GM23248 (cell line): Measurements from ENCODE around the gene GLI1. TPM values are rescaled to one million over a fixed set of nuclear protein-coding genes. Genes with fewer than 3 reads are reported as not detected.

Experiments
- DNase-seq: peaks from one replicate; pipeline ENCODE4 v3.0.0-alpha.2; 2015
- H2AFZ ChIP-seq: fragments of 200-600 bp; sonication (generic); 2 replicates; pipeline ENCODE4 v1.6.1; 2016; ENCODE audit warnings: antibody characterized with exemption
- H3F3A ChIP-seq: fragments of 200-600 bp; sonication (generic); 2 replicates; pipeline ENCODE4 v1.6.1; 2016; ENCODE audit warnings: mild to moderate bottlenecking, antibody characterized with exemption, mixed run types; ENCODE audit not compliant: insufficient read depth
- H3K27ac ChIP-seq: fragments of 200-600 bp; sonication (generic); 2 replicates; pipeline ENCODE4 v1.5.1; 2016; ENCODE audit warnings: mild to moderate bottlenecking
- H3K27me3 ChIP-seq: fragments of 200-600 bp; sonication (generic); replicated peaks from 2 replicates; pipeline ENCODE4 v1.6.1; 2016; ENCODE audit warnings: mild to moderate bottlenecking; ENCODE audit not compliant: insufficient read depth
- H3K36me3 ChIP-seq: fragments of 200-600 bp; sonication (generic); 2 replicates; pipeline ENCODE4 v1.6.1; 2016; ENCODE audit warnings: low read depth, mild to moderate bottlenecking
- H3K4me1 ChIP-seq: fragments of 200-600 bp; sonication (generic); 2 replicates; pipeline ENCODE4 v1.6.1; 2016; ENCODE audit warnings: mild to moderate bottlenecking; ENCODE audit not compliant: insufficient read depth
- H3K4me2 ChIP-seq: fragments of 200-600 bp; sonication (generic); one replicate; pipeline ENCODE4 v1.6.1; 2016; ENCODE audit warnings: mild to moderate bottlenecking; ENCODE audit not compliant: unreplicated experiment
- H3K4me3 ChIP-seq: fragments of 200-600 bp; sonication (generic); 2 replicates; pipeline ENCODE4 v1.5.1; 2016; ENCODE audit warnings: mild to moderate bottlenecking
- H3K79me2 ChIP-seq: fragments of 200-600 bp; sonication (generic); 2 replicates; pipeline ENCODE4 v1.6.1; 2016; ENCODE audit warnings: mild to moderate bottlenecking; ENCODE audit not compliant: insufficient read depth
- H3K9ac ChIP-seq: fragments of 200-600 bp; sonication (generic); 2 replicates; pipeline ENCODE4 v1.6.1; 2016; ENCODE audit warnings: mild to moderate bottlenecking
- H3K9me2 ChIP-seq: fragments of 200-600 bp; sonication (generic); 2 replicates; pipeline ENCODE4 v1.6.1; 2016; ENCODE audit warnings: mixed run types, mild to moderate bottlenecking, moderate library complexity; ENCODE audit not compliant: insufficient read depth
- H3K9me3 ChIP-seq: fragments of 200-600 bp; sonication (generic); one replicate; pipeline ENCODE4 v1.6.1; 2017; ENCODE audit warnings: low read depth
- H4K20me1 ChIP-seq: fragments of 200-600 bp; sonication (generic); 2 replicates; pipeline ENCODE4 v1.6.0; 2016; ENCODE audit not compliant: insufficient read depth
- EZH2 ChIP-seq: fragments of 200-600 bp; sonication (generic); IDR thresholded peaks from 2 replicates; pipeline ENCODE4 v1.6.1; 2018; ENCODE audit warnings: antibody characterized with exemption, mild to moderate bottlenecking; ENCODE audit not compliant: insufficient read depth, poor library complexity, severe bottlenecking
- EZH2phosphoT487 ChIP-seq: fragments of 200-600 bp; sonication (generic); IDR thresholded peaks from 2 replicates; pipeline ENCODE4 v1.6.1; 2018; ENCODE audit warnings: antibody characterized with exemption, moderate library complexity, mild to moderate bottlenecking, low read depth; ENCODE audit not compliant: insufficient read depth
- WGBS, 2 experiments: methylation state at CpG; one replicate each; pipeline ENCODE4 v1.1.6; 2015 to 2017; ENCODE audit warnings: low lambda C conversion rate in 2 of 2, low coverage in 1 of 2; ENCODE audit errors: missing lambda C conversion rate in 2 of 2; 5-methylcytosine and 5-hydroxymethylcytosine counted together
- in situ Hi-C: fragments of 300-500 bp; cut with MboI; formaldehyde crosslinking; loops from 2 replicates; pipeline ENCODE4 v1.15.0; 2020
- polyA plus RNA-seq: library from polyadenylated mRNA; unstranded; fragments of >200 nt; fragmentation: Nextera tagmentation; extraction: Ambion mirVana; gene quantifications from 2 replicates; pipeline ENCODE4 v1.2.1, GENCODE V29; 2016
- total RNA-seq: library from RNA; depleted of rRNA; stranded (reverse); fragments of >200 nt; shearing (Covaris generic); gene quantifications from 2 replicates; pipeline ENCODE4 v1.2.3, GENCODE V29; 2014

GLI1 gene
- total and polyA plus RNA-seq, 2 experiments from 2014 or later, result 1.0 to 1.8 TPM

DNA sequence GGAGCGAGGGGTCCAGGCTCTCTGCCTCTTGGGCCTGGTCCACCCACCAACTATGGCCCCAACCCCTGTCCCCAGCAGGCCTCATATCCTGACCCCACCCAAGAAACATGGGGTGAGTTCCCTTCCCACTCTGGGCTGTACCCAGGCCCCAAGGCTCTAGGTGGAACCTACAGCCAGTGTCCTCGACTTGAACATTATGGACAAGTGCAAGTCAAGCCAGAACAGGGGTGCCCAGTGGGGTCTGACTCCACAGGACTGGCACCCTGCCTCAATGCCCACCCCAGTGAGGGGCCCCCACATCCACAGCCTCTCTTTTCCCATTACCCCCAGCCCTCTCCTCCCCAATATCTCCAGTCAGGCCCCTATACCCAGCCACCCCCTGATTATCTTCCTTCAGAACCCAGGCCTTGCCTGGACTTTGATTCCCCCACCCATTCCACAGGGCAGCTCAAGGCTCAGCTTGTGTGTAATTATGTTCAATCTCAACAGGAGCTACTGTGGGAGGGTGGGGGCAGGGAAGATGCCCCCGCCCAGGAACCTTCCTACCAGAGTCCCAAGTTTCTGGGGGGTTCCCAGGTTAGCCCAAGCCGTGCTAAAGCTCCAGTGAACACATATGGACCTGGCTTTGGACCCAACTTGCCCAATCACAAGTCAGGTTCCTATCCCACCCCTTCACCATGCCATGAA lies 11.5 kb downstream of the GLI1 start:
- H3K4me1 ChIP-seq, result no peaks in the 10 kb centered on the region
- in situ Hi-C loops, result no loop called here
- H3K27me3 ChIP-seq, result peaks cover 39% of the 10 kb centered on the region

DNA sequence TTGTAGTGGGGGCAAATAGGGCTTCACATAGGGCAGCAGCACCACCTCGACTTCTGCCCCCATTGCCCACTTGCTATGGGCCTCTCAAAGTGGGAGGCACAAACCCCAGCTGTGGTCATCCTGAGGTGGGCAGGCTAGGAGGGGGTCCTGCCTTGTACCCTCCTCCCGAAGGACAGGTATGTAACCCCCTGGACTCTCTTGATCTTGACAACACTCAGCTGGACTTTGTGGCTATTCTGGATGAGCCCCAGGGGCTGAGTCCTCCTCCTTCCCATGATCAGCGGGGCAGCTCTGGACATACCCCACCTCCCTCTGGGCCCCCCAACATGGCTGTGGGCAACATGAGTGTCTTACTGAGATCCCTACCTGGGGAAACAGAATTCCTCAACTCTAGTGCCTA lies 12.1 kb downstream of the GLI1 start:
- no peaks in the 10 kb centered on the region for H3K4me1 ChIP-seq
- H3K27ac ChIP-seq, result no peak overlapping the region
- H3K9me2 ChIP-seq, result no peaks in the 10 kb centered on the region
- H2AFZ ChIP-seq, result no peak overlapping the region
- DNase-seq, result no peak
- no peaks in the 10 kb centered on the region for H4K20me1 ChIP-seq
- H3K9ac ChIP-seq, result no peak overlapping the region
- peaks cover 44% of the 10 kb centered on the region for H3K27me3 ChIP-seq
- no peaks in the 10 kb centered on the region for H3F3A ChIP-seq
- in situ Hi-C loops, result no loop called here
- H3K36me3 ChIP-seq, result no peaks in the 10 kb centered on the region
- H3K4me2 ChIP-seq, result no peak overlapping the region
- H3K79me2 ChIP-seq, result no peaks in the 10 kb centered on the region
- H3K4me3 ChIP-seq, result no peak overlapping the region
- no peaks in the 10 kb centered on the region for H3K9me3 ChIP-seq
- TF ChIP-seq EZH2 (no peak), EZH2phosphoT487 (no peak)
- 65 to 68% methylated on average over 3 of the region's 3 CpGs for WGBS, 2 experiments

More for the DNA sequence above, 11.5 kb downstream of the GLI1 start:
- Histone ChIP-seq H3K79me2 (no peaks in the 10 kb centered on the region), H3K9me3 (no peaks in the 10 kb centered on the region), H4K20me1 (no peaks in the 10 kb centered on the region), H2AFZ (no peak overlapping the region), H3K36me3 (no peaks in the 10 kb centered on the region), H3K4me2 (no peak overlapping the region), H3K9ac (no peak overlapping the region), H3F3A (no peaks in the 10 kb centered on the region), H3K27ac (no peak overlapping the region), H3K4me3 (no peak overlapping the region), H3K9me2 (no peaks in the 10 kb centered on the region)
- DNase-seq, result no peak
- WGBS, 2 experiments, result 52 to 63% methylated on average over 4 of the region's 4 CpGs
- TF ChIP-seq EZH2 (no peak), EZH2phosphoT487 (no peak)

DNA sequence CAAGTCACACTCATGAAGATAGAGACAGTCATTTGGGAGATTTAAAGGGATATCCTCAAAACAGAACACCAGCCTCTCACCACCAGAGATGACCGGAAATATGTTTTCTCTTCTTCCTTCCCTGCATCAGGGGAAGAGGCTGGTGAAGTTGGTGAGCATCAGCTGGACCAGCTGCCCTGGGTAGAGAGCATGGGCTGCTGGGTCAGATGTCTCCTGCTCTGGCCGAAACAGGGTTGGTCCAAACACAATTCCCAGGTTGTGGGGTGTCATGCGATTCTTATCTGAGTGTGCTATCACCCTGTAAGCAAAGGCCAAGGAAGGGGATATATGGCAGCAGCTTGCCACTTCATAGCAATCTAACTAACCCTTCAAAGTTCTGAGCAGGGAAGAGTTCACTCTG lies 12.8 kb downstream of the GLI1 start:
- no peaks in the 10 kb centered on the region for H4K20me1 ChIP-seq
- WGBS, 2 experiments, result 79 to 82% methylated on average over 3 of the region's 3 CpGs
- H3K9me2 ChIP-seq, result no peaks in the 10 kb centered on the region
- H3K4me3 ChIP-seq, result no peak overlapping the region
- in situ Hi-C loops, result no loop called here
- H3K4me1 ChIP-seq, result no peaks in the 10 kb centered on the region
- H3F3A ChIP-seq, result no peaks in the 10 kb centered on the region
- H2AFZ ChIP-seq, result no peak overlapping the region
- TF ChIP-seq EZH2 (no peak), EZH2phosphoT487 (no peak)
- peaks cover 46% of the 10 kb centered on the region for H3K27me3 ChIP-seq
- no peak for DNase-seq
- H3K4me2 ChIP-seq, result no peak overlapping the region
- no peak overlapping the region for H3K27ac ChIP-seq
- no peaks in the 10 kb centered on the region for H3K79me2 ChIP-seq
- H3K9me3 ChIP-seq, result no peaks in the 10 kb centered on the region
- H3K36me3 ChIP-seq, result no peaks in the 10 kb centered on the region
- no peak overlapping the region for H3K9ac ChIP-seq

DNA sequence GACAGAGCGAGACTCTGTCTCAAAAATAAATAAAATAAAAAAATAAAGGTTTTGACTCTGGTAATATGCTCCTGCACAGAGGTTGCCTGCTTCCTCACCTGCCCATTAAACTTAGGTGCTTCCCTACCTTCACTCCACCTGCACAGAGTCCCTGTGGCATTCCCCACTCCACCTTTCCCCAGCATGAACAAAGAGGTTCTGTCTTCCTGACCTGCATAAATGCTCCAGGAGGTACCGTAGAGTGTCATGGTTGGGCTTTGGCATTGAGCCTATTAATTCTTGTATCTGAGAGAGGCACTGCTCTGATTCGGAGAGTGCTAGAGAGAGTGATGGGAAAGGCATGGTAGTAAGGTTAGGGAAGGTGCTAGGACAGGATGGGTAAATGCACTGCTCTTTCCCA lies 13.8 kb downstream of the GLI1 start:
- Histone ChIP-seq H3F3A (no peaks in the 10 kb centered on the region), H3K4me3 (no peak overlapping the region), H3K27ac (no peak overlapping the region), H3K27me3 (peaks cover 46% of the 10 kb centered on the region), H2AFZ (no peak overlapping the region), H3K4me1 (no peaks in the 10 kb centered on the region), H3K79me2 (no peaks in the 10 kb centered on the region), H3K9ac (no peak overlapping the region), H3K9me3 (no peaks in the 10 kb centered on the region), H3K4me2 (no peak overlapping the region), H3K36me3 (no peaks in the 10 kb centered on the region), H4K20me1 (no peaks in the 10 kb centered on the region), H3K9me2 (no peaks in the 10 kb centered on the region)
- no peak for DNase-seq
- in situ Hi-C loops, result no loop called here
- 24 to 29% methylated on average over 3 of the region's 3 CpGs for WGBS, 2 experiments
- TF ChIP-seq EZH2 (no peak), EZH2phosphoT487 (no peak)
